Loucy (cell line): ENCODE data around the gene ZSCAN9.

ENCODE experiments used
- CTCF ChIP-seq: fragments of 200-600 bp; sonication (generic); conservative IDR thresholded peaks from 2 replicates; pipeline ENCODE4 v1.5.1; 2014; ENCODE audit warnings: mild to moderate bottlenecking, antibody characterized with exemption, low read length
- EZH2phosphoT487 ChIP-seq: fragments of 200-600 bp; IDR thresholded peaks from 2 replicates; pipeline ENCODE4 v1.6.1; 2018; ENCODE audit warnings: antibody characterized with exemption, mild to moderate bottlenecking, moderate library complexity, borderline replicate concordance

GRCh38 chr6:28207510-28208110 lies 17.5 kb upstream of the ZSCAN9 start:
- no peak for TF ChIP-seq CTCF
- no peak for TF ChIP-seq EZH2phosphoT487
